Cardiac fibroblast (primary cell): ENCODE results near the gene SNTB2.

ENCODE experiments used
- DNase-seq, 2 donors: peaks; one replicate each; pipeline versions ENCODE4 v3.0.0 to v3.0.0-alpha.2; 2010; ENCODE audit warnings: low read depth in 2 of 2
- H3K4me3 ChIP-seq, 2 donors: replicated peaks in 1 of 2; 1 replicate in 1 of 2; 2 replicates in 1 of 2; pipeline ENCODE4 v1.5.1; 2011; ENCODE audit warnings: low read depth in 2 of 2, low read length in 2 of 2, mild to moderate bottlenecking in 2 of 2, moderate library complexity in 1 of 2
- CTCF ChIP-seq: IDR thresholded peaks from one replicate; pipeline ENCODE4 v1.5.1; 2011; ENCODE audit warnings: low read depth, mild to moderate bottlenecking, low read length, inconsistent platforms

SNTB2 gene

GRCh38 chr16:69307091-69307490 lies 120.1 kb downstream of the SNTB2 start:
- DNase-seq, result no peak
- TF ChIP-seq CTCF, result no peak
- H3K4me3 ChIP-seq, result no peak overlapping the region

GRCh38 chr16:69307856-69308255 lies 120.9 kb downstream of the SNTB2 start:
- TF ChIP-seq CTCF, result no peak
- H3K4me3 ChIP-seq, result no peak overlapping the region
- no peak for DNase-seq

DNA sequence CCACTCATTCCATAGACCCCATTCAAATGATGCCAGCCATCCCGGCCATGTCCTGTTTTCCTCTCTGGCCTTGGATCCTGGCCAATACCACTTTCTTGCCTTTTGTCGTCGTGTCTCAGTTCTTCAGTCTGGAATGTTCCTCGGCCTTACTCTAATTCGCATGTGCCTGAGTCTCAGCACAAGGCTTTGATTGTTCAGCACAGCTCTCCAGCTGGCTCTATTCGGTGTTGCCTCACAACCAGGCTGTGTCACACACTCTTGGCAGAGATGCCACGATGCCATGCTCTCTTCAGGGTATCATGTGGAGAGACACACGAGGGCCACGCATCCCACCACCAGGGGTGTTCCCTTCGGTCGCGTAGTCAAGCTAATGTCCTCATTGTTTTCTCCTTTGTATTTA lies 122.4 kb downstream of the SNTB2 start:
- DNase-seq, result no peak
- no peak overlapping the region for H3K4me3 ChIP-seq

DNA sequence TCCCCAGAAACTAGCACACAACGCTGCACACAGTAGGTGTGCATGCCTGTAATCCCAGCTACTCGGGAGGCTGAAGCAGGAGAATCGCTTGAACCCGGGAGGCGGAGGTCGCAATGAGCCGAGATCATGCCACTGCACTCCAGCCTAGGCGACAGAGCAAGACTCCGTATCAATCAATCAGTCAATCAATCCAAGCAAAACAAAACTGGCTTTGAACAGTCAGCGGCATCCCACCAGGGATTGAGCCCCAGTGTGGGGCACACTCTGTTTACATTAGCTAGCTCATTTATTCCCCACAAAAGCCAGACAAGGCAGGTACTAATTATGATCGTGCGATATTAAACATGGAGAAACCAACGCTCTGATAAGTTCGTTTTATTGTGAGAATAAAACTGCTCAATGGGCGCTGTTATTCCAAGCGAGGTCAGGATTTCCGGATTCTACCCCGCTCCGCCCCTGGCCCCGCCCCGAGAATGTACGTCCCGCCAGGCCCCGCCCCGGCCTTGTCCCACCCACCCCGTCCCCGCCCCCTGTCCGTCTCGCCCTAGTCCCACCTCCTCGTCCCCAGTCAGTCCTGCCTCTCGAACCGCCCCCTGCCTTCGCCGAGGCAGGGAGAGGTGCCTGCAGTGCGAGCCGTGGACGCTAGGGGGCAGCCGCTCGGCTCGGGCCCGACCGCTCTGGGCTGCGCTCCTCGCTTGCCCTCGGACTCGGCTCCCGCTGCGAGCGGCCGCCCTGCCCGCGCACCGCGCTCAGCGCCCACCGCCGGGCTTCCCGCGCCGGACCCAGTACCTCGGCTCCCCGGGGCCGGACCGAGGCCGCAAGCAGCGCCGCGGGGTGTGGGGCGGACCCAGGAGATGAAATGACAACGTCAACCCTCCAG lies 123.9 kb downstream of the SNTB2 start, which contains the start of gene VPS4A:
Gene VPS4A (plus strand): TSS at position 698 of the 880 bp plus-strand sequence. CDS start 162 bp downstream, at position 860.
- peak; percentile 77 for TF ChIP-seq CTCF
- DNase-seq, result peak; percentile 96 to 98
- H3K4me3 ChIP-seq, result peak within 1 kb of the TSS; percentile 81 to 86

More for the DNA sequence above, 122.4 kb downstream of the SNTB2 start:
- no peak for TF ChIP-seq CTCF

DNA sequence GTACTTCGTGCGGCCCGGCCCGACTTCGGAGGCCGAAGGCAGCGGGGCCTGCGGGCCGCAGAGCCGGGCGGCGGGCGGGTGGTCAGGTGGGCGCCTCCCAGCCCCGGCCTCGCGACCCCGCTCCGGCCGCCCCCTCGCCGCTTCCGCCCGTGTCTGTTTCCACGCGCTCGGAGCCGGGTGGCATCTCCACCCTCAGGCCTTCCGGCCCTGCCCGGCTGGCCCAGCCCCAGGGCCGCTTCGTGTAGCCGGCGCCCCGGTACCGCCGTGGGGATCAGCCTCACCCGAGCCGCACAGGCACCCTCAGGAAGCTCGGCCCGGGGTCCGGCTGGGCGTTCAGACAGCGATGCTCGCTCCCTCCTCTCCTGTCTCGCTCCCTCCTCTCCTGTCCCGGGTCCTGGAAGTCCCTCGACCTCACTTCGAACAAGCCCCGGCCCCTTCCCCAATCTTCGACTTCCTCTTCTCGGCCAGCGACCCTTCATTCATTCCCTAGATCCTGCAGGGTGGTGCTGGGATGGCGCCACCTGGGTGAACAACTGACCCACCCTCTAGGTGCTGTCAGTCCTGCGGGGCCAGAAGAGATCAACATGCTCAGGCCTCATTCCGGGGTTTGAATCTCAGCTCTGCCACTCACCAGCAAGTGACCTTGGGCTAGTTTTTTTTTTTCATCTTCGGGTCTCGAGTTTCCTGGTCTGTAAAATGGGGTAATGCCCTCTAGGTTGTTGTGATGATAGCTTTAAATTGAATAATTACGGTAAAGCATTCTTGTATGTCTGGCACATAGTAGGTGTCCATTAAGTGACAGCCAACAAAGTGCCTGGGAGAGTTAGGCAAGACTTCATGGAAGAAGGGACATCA lies 124.8 kb downstream of the SNTB2 start:
- peak overlapping the region; percentile 81 to 86 for H3K4me3 ChIP-seq
- DNase-seq, result peak; percentile 24
- peak; percentile 7 for TF ChIP-seq CTCF

DNA sequence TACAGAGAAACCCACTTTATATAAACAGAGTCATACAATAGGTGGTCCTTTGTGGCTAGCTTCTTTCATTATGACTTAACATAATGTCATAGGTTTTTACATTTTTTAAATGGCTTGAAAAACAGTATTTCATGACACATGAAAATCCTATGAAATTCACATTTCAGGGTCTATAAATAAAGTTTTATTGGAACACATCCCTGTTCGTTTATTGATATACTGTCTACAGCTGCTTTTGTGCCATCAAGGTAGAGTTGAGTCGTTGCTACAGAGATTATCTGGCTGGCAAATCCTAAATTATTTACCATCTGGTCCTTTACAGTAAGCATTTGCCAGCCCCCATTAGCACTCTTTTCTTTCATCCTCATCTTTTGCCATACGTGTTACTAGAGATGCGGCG lies 126.5 kb downstream of the SNTB2 start:
- no peak for TF ChIP-seq CTCF
- DNase-seq, result no peak
- H3K4me3 ChIP-seq, result no peak overlapping the region
